ENCODE results near the gene PCDHGC3.

DNA sequence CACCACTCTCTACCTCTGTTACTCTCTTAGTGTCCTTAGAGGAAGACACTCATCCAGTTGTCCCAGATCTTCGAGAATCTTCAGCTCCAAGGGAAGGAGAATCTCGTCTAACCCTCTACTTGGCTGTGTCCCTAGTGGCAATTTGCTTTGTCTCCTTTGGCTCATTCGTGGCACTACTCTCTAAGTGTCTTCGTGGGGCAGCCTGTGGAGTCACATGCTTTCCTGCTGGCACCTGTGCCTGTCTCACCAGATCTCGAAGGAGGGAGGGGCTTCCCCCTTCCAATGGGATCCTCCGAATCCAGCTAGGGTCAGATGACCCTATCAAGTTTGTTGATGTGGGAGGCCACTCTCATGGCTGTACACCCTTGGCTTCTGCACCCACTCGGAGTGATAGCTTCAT lies 11.4 kb downstream of the PCDHGC3 start:
- TF ChIP-seq, protein P1, sequence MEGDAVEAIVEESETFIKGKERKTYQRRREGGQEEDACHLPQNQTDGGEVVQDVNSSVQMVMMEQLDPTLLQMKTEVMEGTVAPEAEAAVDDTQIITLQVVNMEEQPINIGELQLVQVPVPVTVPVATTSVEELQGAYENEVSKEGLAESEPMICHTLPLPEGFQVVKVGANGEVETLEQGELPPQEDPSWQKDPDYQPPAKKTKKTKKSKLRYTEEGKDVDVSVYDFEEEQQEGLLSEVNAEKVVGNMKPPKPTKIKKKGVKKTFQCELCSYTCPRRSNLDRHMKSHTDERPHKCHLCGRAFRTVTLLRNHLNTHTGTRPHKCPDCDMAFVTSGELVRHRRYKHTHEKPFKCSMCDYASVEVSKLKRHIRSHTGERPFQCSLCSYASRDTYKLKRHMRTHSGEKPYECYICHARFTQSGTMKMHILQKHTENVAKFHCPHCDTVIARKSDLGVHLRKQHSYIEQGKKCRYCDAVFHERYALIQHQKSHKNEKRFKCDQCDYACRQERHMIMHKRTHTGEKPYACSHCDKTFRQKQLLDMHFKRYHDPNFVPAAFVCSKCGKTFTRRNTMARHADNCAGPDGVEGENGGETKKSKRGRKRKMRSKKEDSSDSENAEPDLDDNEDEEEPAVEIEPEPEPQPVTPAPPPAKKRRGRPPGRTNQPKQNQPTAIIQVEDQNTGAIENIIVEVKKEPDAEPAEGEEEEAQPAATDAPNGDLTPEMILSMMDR (IDR thresholded peaks at IDR 0.05) = no peak
- TF ChIP-seq POLR2A (IDR thresholded peaks at IDR 0.05) = no peak
